GM12878 (cell line): ENCODE measurements around the gene NUFIP1. TPM values are rescaled to one million over a fixed set of nuclear protein-coding genes. Genes with fewer than 3 reads are reported as not detected.

Experiments
- ATAC-seq: fragments of 200-7000 bp; cut with Tn5 transposase; 3 replicates; pipeline ENCODE4 v1.9.1; 2020; ENCODE audit warnings: mild to moderate bottlenecking, moderate library complexity
- BruUV-seq: library from RNA; stranded (reverse); fragments of 400-500 nt; replicated peaks from 2 replicates; lab custom pipeline; 2021; lab: Mats Ljungman, UMichigan
- CTCF ChIA-PET: fragments of 300-600 bp; sonication (Branson Sonifier 250); formaldehyde crosslinking; extraction: SDS; loops from one replicate; lab custom pipeline; 2021; ENCODE audit warnings: inconsistent platforms; lab: Yijun Ruan, JAX
- POLR2A ChIA-PET: fragments of 350-600 bp; formaldehyde crosslinking; extraction: SDS; loops from one replicate; lab custom pipeline; 2021; ENCODE audit warnings: inconsistent platforms; lab: Charles Lee
- RAD21 ChIA-PET: fragments of 300-600 bp; sonication (Branson Sonifier 250); formaldehyde crosslinking; loops from one replicate; lab custom pipeline; 2023; ENCODE audit warnings: antibody characterized with exemption; ENCODE audit not compliant: unreplicated experiment; lab: Charles Lee
- SMC1A ChIA-PET: fragments of 300-600 bp; sonication (Branson Sonifier 250); formaldehyde crosslinking; loops from one replicate; lab custom pipeline; 2023; ENCODE audit not compliant: unreplicated experiment, uncharacterized antibody; lab: Charles Lee
- DNase-seq: peaks from one replicate; pipeline ENCODE4 v3.0.0-alpha.2; 2011; ENCODE audit warnings: low read depth, low spot score
- FAIRE-seq: peaks from 3 replicates; lab custom pipeline; 2011; peaks lifted over from hg19 to GRCh38; lab: Jason Lieb, UNC
- H2AFZ ChIP-seq: 2 replicates; pipeline ENCODE4 v1.6.0; 2011; ENCODE audit warnings: low read depth, low read length, control low read depth; ENCODE audit not compliant: control insufficient read depth
- H3K27ac ChIP-seq: 2 replicates; pipeline ENCODE4 v1.5.1; 2011; ENCODE audit warnings: control low read depth; ENCODE audit not compliant: control insufficient read depth, insufficient read depth
- H3K27me3 ChIP-seq, 2 experiments: replicated peaks in 1 of 2; 2 replicates each; pipeline versions ENCODE4 v1.6.0 to v1.6.1; 2011; ENCODE audit warnings: low read length in 1 of 2; ENCODE audit not compliant: control insufficient read depth in 2 of 2, insufficient read depth in 2 of 2
- H3K36me3 ChIP-seq, 2 experiments: 2 replicates each; pipeline ENCODE4 v1.5.1; 2011; ENCODE audit warnings: low read length in 1 of 2; ENCODE audit not compliant: control insufficient read depth in 2 of 2, insufficient read depth in 2 of 2
- H3K4me1 ChIP-seq: 2 replicates; pipeline ENCODE4 v1.6.1; 2011; ENCODE audit warnings: mild to moderate bottlenecking, low read length, moderate library complexity, mixed read lengths; ENCODE audit not compliant: control insufficient read depth, insufficient read depth
- H3K4me2 ChIP-seq: 2 replicates; pipeline ENCODE4 v1.6.0; 2011; ENCODE audit warnings: control low read depth; ENCODE audit not compliant: control insufficient read depth, insufficient read depth
- H3K4me3 ChIP-seq: fragments of 200-600 bp; sonication (generic); 2 replicates; pipeline ENCODE4 v1.5.1; 2016
- H3K79me2 ChIP-seq: 2 replicates; pipeline ENCODE4 v1.6.0; 2011; ENCODE audit warnings: low read length; ENCODE audit not compliant: control insufficient read depth, insufficient read depth
- H3K9ac ChIP-seq: 2 replicates; pipeline ENCODE4 v1.8.0; 2011; ENCODE audit warnings: low read length, control low read depth, mixed read lengths; ENCODE audit not compliant: control insufficient read depth, insufficient read depth
- H3K9me3 ChIP-seq: replicated peaks from 3 replicates; pipeline ENCODE4 v1.5.1; 2011; ENCODE audit warnings: mild to moderate bottlenecking, low read length; ENCODE audit not compliant: control insufficient read depth, insufficient read depth
- H4K20me1 ChIP-seq: 2 replicates; pipeline ENCODE4 v1.6.0; 2011; ENCODE audit not compliant: control insufficient read depth, insufficient read depth
- POU2F2 ChIP-seq: IDR thresholded peaks from 3 replicates; pipeline ENCODE4 v1.6.1; 2011; ENCODE audit warnings: low read depth, mild to moderate bottlenecking, low read length, borderline replicate concordance
- RELB ChIP-seq: fragments of 450-650 bp; IDR thresholded peaks from 2 replicates; pipeline ENCODE4 v1.6.1; 2017; ENCODE audit warnings: low read depth, mild to moderate bottlenecking, moderate library complexity
- WGBS: methylation state at CpG from one replicate; pipeline ENCODE4 v1.1.6; 2016; ENCODE audit warnings: low lambda C conversion rate; ENCODE audit not compliant: insufficient replicate concordance, insufficient coverage; ENCODE audit errors: missing lambda C conversion rate; 5-methylcytosine and 5-hydroxymethylcytosine counted together
- in situ Hi-C: fragments of 300-500 bp; cut with MboI; formaldehyde crosslinking; loops from 9 replicates; pipeline ENCODE4 v1.14.3; 2018; ENCODE audit warnings: mixed read lengths
- intact Hi-C: fragments of 100-400 bp; cut with micrococcal nuclease; formaldehyde crosslinking; loops from one replicate; pipeline ENCODE4 v1.14.2; 2022; ENCODE audit not compliant: unreplicated experiment
- polyA plus RNA-seq, 11 experiments: library from polyadenylated mRNA; depleted of rRNA in 4 of 11; unstranded in 6 of 11; stranded (reverse) in 5 of 11; fragments of >200 nt; fragmentation: Nextera tagmentation in 4 of 11; fragmentation: Illumina TruSeq in 1 of 11; extraction: Ambion mirVana in 4 of 11; extraction: Trizol in 1 of 11; gene quantifications; 1 replicate in 1 of 11; 2 replicates in 10 of 11; pipeline versions ENCODE4 v1.2.1 to v1.2.3, GENCODE V29; 2011 to 2016; ENCODE audit warnings: inconsistent platforms in 2 of 11, missing spikeins in 2 of 11, low read depth in 1 of 11
- total RNA-seq, 4 experiments: library from RNA; depleted of rRNA in 3 of 4; stranded (reverse); fragments of >200 nt in 3 of 4; fragmentation: Illumina TruSeq in 1 of 4; extraction: Trizol in 1 of 4; gene quantifications; 2 replicates each; pipeline versions ENCODE4 v1.2.1 to v1.2.3, GENCODE V29; 2013 to 2021

NUFIP1 gene
- total and polyA plus RNA-seq, 10 of the 15 experiments (the other 5 are each of a cell fraction or from before 2014, with no cell fraction given): 2.5 to 11.2 (median 7.0) TPM

- no peak overlapping the region for H3K9ac ChIP-seq
- H3K27me3 ChIP-seq: no peaks in the 10 kb centered on the region
- DNase-seq (no peak), FAIRE-seq (no peak), ATAC-seq (no peak)
- H3K4me3 ChIP-seq: no peak overlapping the region
- ChIA-PET POLR2A (no interaction called here), CTCF (interaction anchor here (1.6 to 7.5 kb wide), 3 partner anchors 75 to 489 kb away, joined by 5 to 81 read pairs (median 11); no protein-coding TSS in a partner anchor), SMC1A (interaction anchor here (1.5 to 2.5 kb wide), 3 partner anchors 28 to 489 kb away, joined by 3 to 7 read pairs (median 6); no protein-coding TSS in a partner anchor), RAD21 (no interaction called here)
- 78% methylated on average over 7 of the region's 7 CpGs for WGBS
- peaks cover 0 to 7% of the 10 kb centered on the region in 2 experiments; a peak in 3 of 4 replicates for H3K36me3 ChIP-seq
- H3K4me1 ChIP-seq: peaks cover 10% of the 10 kb centered on the region
- no peak overlapping the region for H3K4me2 ChIP-seq
- no peaks in the 10 kb centered on the region; the same call in none of the 2 replicates for H3K79me2 ChIP-seq
- no peaks in the 10 kb centered on the region for H4K20me1 ChIP-seq
- in situ Hi-C loops: loop anchor here (10.0 kb wide), 1 partner anchor 487 kb away; no protein-coding TSS in a partner anchor
- intact Hi-C loops: loop anchor here (2.0 kb wide), 1 partner anchor 489 kb away; no protein-coding TSS in a partner anchor
- H3K9me3 ChIP-seq: no peaks in the 10 kb centered on the region
- TF ChIP-seq POU2F2 (peak; percentile 78; the same call in 2 of the 3 replicates), RELB (no peak)
- no peak overlapping the region for H2AFZ ChIP-seq
- BruUV-seq: no TSS peak
- no peak overlapping the region for H3K27ac ChIP-seq
These were observed 17.3 kb downstream of the NUFIP1 start for GRCh38 chr13:44971656-44972595.
